Fibroblast of villous mesenchyme (primary cell): Measurements from ENCODE around the gene CPNE5. TPM values are rescaled to one million over a fixed set of nuclear protein-coding genes. Genes with fewer than 3 reads are reported as not detected.

ENCODE experiments used
- DNase-seq: peaks from one replicate; pipeline ENCODE4 v3.0.0-alpha.2; 2010; ENCODE audit warnings: low read depth
- H3K4me3 ChIP-seq: 2 replicates; pipeline ENCODE4 v1.5.1; 2011; ENCODE audit warnings: low read depth, mild to moderate bottlenecking, low read length
- total RNA-seq: library from RNA; depleted of rRNA; stranded (reverse); fragments of >200 nt; gene quantifications from 2 replicates; pipeline ENCODE4 v1.2.3, GENCODE V29; 2012
- TF ChIP-seq, protein P1 (sequence below): IDR thresholded peaks from 2 replicates; pipeline ENCODE4 v1.5.1; 2012; ENCODE audit warnings: low read depth, mild to moderate bottlenecking, low read length; ENCODE audit not compliant: insufficient read depth

Gene CPNE5
- under 0.01 and 0.32 TPM in 2 replicates for total RNA-seq

- peak within 1 kb of the TSS; percentile 53 for H3K4me3 ChIP-seq
- no peak for DNase-seq
- TF ChIP-seq, protein P1, sequence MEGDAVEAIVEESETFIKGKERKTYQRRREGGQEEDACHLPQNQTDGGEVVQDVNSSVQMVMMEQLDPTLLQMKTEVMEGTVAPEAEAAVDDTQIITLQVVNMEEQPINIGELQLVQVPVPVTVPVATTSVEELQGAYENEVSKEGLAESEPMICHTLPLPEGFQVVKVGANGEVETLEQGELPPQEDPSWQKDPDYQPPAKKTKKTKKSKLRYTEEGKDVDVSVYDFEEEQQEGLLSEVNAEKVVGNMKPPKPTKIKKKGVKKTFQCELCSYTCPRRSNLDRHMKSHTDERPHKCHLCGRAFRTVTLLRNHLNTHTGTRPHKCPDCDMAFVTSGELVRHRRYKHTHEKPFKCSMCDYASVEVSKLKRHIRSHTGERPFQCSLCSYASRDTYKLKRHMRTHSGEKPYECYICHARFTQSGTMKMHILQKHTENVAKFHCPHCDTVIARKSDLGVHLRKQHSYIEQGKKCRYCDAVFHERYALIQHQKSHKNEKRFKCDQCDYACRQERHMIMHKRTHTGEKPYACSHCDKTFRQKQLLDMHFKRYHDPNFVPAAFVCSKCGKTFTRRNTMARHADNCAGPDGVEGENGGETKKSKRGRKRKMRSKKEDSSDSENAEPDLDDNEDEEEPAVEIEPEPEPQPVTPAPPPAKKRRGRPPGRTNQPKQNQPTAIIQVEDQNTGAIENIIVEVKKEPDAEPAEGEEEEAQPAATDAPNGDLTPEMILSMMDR, result no peak
These were observed at the start of gene CPNE5 for GRCh38 chr6:36838896-36839748. TSS of gene CPNE5 (minus strand) at chr6:36839444. CDS start at chr6:36839377, 67 bp downstream.

DNA sequence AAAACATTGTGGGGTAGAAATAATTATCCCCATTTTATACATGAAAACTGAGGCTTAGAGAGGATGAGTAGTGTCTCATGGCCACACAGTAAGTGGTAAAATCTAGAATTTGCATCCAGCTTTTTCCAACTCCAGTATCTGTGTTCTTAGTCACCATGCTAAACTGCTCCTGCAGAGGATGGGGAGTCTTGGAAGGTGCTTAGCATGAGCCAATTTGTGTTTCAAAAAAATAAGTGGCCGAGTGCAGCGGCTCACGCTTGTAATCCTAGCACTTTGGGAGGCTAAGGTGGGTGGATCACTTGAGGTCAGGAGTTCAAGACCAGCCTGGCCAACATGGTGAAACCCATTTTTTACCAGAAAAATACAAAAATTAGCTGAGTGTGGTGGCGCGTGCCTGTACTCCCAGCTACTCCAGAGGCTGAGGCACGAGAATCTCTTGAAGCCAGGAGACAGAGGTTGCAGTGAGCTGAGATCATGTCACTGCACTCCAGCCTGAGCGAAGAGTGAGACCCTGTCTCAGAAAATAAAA is 48.9 kb upstream of the CPNE5 start:
- DNase-seq, result no peak
- TF ChIP-seq, protein P1, result no peak
- no peak overlapping the region for H3K4me3 ChIP-seq

DNA sequence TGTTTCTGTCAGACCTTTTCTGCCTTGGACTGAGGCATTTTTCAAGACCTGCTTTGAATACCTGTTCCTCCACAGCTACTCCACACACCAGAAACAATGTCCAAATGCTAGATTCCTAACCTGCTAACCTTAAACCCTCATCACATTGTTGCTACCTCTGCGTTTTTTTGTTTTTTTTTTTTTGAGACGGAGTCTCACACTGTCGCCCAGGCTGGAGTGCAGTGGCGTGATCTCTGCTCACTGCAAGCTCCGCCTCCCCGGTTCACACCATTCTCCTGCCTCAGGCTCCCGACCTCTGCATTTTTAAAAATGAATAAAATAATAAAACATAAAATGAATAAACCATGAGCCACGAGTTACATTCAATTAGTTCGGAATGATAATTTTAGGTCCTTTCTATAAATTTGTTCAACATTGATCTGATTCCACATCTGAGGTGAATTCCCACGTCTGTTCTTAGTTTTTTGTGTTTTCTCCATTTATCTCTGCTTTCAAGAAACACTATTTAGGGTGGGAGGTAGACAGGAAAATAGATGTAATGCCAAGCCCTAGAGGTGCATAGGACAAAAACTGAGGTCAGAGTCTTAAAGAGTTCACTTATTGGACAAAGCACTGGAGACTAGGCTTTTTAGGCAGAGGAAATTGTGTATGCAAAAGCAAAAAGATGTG is 47.8 kb upstream of the CPNE5 start:
- no peak for DNase-seq

GRCh38 chr6:36885461-36886401 is 46.5 kb upstream of the CPNE5 start, which contains the start of gene C6orf89:
TSS of gene C6orf89 (plus strand) at chr6:36885952. CDS start at chr6:36899445, 13,493 bp downstream.
- peak within 1 kb of the TSS; percentile 95 for H3K4me3 ChIP-seq
- TF ChIP-seq, protein P1, result peak; percentile 83
- DNase-seq, result peak; percentile 98

More for the DNA sequence above, 47.8 kb upstream of the CPNE5 start:
- TF ChIP-seq, protein P1, result no peak
- H3K4me3 ChIP-seq, result peak overlapping the region; percentile 95

GRCh38 chr6:36884610-36885009 is 45.4 kb upstream of the CPNE5 start:
- H3K4me3 ChIP-seq, result no peak overlapping the region
- no peak for DNase-seq
- TF ChIP-seq, protein P1, result no peak

DNA sequence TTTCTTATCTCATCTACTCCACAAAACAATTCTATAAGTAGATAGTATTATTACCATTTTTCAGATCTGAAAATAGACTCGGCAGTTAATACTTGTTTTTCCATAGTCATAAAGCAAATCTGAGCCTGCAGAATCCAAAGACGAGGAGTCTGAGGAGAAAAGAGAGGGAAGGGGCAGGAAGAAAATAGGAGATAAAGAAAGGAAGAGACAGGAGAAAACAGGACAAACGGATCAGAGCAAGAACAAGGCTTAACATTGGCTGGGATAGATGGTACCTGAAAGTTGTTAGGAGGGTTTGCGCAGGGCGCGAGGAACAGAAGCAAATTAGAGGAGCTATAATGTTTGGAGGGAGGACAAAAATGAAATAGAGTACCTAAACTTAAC is 36.0 kb upstream of the CPNE5 start:
- TF ChIP-seq, protein P1, result no peak
- peak overlapping the region; percentile 99 for H3K4me3 ChIP-seq
- DNase-seq, result no peak
